HG03521 (cell line): ENCODE data around the gene UBXN11.
A peak's percentile ranks its signal among the peaks of the same experiment; 100 is the strongest.

Experiments used
- ATAC-seq: cut with Tn5 transposase; IDR thresholded peaks from one replicate; pipeline ENCODE4 v1.9.1; 2021; ENCODE audit warnings: mild to moderate bottlenecking, moderate library complexity; ENCODE audit not compliant: unreplicated experiment

UBXN11 gene

GRCh38 chr1:26306290-26307229, at the start of gene UBXN11:
Gene UBXN11 (minus strand): TSS chr1:26306636. CDS start chr1:26302883, 3,753 bp downstream.
- ATAC-seq, result peak; percentile 99

DNA sequence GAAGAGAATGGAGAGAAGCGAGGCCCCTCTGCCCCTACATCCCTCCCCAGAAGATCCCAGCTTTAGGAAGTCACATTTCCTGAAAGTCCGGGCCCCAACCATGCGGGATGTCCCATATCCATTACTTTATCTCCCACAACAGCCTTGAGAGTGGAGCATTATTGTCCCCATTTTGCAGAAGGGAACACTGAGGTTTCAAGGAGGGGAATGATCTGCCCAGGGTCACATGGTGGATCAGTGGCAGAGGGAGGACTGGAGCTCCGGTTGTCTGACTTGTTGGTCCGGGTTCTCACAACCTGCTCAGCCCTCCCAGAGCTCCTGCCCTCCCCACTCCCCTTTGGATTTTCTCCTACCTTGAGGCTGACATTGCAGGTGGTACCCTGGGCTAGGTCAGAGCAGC, 49.7 kb upstream of the UBXN11 start:
- ATAC-seq, result no peak

DNA sequence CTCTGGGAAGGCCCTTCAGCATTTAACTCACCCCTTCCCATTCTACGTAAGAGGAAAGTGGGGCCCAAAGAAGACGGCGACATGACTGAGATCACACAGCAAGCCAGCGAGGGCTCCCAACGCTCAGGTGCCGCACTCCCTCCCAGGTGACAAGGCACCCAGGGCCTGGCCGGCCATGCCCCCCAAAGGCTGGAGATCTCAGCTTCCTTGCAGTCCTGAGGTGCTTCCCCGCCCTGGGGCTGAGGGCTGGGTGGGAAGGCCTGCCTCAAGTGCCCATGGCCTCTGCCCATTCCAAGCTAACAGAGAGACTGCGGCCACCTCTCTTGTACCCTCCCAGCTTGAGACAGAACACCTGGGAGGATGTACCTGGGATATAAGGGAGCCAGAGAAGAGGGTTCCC, 48.5 kb upstream of the UBXN11 start:
- ATAC-seq, result no peak

DNA sequence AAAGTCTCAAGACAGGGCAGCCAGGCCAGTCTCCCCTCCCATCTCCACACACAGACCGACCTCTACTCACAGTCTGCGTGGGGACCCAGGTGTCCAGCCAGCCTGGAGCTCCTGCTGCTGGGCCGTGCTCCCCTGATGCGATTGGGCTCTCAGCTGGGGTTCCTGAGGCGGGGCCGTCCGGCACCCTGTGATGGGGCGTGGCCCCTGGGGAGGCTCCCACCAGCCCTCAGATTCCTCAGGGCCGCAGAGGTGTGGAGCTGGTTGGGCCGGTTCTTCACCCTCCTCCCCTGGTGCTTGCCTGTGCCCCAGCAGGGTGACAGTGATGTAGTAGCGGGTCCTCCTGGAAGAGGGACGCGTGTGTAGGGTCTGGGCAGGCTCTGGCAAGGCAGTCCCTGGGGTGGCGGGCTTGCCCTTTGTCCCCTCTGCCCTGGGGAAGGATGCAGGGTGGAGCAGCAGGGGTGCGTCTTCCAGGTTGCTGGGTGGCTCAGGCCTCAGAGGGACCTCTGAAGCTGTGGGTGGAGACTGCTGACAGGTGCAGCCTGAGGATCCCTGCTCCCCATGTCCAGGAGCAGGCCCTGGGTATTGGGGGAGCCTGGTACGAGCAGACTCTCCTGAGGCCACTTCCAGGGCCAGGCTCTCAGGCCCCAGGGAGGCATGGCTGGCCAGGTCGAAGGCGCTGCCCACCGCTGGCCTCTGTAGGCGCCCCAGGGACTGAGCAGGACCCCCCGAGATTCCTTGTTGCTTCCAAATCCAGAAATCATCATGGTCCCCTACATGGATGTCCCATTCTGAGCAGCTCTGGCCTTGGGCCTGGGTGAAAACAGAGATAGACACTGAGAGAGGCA, 47.8 kb upstream of the UBXN11 start, which contains the start of gene CRYBG2:
TSS of gene CRYBG2 (minus strand) at position 155 of the 845 bp plus-strand sequence. CDS start 7,473 bp downstream, outside the sequence.
- no peak for ATAC-seq

GRCh38 chr1:26353210-26353859, 46.9 kb upstream of the UBXN11 start:
- ATAC-seq, result no peak

GRCh38 chr1:26352338-26352679, 45.9 kb upstream of the UBXN11 start:
- no peak for ATAC-seq

DNA sequence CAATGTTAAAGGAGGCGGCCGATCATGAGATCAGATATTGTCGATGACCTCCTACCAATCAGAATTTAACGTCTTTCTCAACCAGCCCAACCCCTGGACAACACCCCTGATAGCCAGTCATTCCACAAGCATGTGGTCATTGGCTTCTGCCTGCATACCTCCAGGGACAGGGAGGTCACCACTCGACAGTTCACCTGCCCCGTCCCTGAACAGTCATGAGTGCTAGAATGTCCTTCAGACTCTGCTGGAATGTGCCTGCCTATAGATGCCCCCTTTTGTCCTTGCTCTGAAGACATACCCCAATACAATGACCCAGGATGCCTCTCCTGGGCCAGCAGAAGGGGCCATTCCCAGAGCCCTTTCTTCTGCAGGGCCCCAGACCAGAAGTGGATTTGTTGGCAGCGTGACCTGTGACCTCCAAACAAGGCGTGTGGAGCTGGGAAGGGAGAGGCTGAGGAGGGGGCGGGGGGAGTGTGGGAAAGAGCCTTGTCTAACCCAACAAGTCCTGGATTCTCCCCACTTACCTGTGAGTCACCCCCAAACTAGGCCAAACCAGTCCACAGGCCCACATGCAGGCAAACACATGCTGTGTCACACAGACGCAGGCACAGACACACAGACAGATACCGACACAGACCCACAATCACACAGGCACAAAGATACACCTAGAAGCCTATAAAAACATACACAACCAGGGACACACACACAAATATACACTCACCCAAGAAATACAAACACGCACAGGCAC, 45.3 kb upstream of the UBXN11 start:
- no peak for ATAC-seq

- no peak for ATAC-seq
Measured at GRCh38 chr1:26350701-26351589, 44.5 kb upstream of the UBXN11 start.

DNA sequence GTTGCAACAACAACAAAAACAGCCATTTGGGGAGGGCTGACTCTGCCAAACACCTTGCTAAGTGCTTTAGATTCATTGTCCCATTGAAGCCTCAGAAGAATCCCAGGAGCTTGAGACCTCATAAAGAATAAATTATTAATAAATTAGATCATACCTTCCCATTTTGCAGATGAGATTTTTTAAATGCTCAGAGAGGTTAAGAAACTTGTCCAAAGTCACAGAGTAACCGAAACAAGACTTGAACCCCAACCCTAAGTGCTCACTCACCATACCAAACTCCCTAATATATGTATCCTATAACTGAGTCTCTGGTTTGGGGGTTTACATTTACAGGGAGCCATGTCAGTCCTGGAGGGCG, 43.9 kb upstream of the UBXN11 start:
- ATAC-seq, result no peak

GRCh38 chr1:26349877-26350244, 43.4 kb upstream of the UBXN11 start:
- ATAC-seq, result no peak

DNA sequence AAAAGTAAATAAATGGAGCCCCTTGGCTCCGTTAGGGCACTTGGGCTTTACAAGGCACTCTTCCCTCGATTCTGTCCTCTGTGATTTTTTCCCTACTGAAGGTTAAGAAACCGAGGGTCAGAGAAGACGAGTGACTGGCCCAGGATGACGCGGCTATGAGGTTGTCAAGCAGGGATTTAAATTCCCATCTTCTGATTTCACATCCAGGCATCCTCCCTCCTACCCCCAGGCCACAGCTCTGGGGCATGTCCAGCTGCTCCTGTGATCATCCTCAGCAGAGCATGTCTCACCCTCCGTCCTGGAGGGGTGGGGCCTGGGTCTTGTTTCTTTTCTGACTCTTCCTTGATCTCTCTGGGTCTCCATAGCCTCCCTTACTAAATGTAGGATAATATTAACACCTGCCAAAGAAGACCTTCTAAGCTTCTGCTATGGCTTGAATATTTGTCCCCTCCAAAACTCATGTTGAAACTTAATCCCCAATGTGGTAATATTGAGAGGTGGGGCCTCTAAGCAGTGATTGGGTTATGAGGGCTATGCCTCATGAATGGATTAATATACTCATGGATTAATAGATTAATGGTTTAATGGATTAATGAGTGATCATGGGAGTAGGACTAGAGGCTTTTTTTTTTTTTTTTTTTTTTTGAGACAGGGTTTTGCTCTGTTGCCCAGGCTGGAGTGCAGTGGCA, 42.9 kb upstream of the UBXN11 start:
- no peak for ATAC-seq

- ATAC-seq, result no peak
Measured at GRCh38 chr1:26346274-26347033, 40.0 kb upstream of the UBXN11 start.

GRCh38 chr1:26345718-26346117, 39.3 kb upstream of the UBXN11 start:
- ATAC-seq, result no peak

DNA sequence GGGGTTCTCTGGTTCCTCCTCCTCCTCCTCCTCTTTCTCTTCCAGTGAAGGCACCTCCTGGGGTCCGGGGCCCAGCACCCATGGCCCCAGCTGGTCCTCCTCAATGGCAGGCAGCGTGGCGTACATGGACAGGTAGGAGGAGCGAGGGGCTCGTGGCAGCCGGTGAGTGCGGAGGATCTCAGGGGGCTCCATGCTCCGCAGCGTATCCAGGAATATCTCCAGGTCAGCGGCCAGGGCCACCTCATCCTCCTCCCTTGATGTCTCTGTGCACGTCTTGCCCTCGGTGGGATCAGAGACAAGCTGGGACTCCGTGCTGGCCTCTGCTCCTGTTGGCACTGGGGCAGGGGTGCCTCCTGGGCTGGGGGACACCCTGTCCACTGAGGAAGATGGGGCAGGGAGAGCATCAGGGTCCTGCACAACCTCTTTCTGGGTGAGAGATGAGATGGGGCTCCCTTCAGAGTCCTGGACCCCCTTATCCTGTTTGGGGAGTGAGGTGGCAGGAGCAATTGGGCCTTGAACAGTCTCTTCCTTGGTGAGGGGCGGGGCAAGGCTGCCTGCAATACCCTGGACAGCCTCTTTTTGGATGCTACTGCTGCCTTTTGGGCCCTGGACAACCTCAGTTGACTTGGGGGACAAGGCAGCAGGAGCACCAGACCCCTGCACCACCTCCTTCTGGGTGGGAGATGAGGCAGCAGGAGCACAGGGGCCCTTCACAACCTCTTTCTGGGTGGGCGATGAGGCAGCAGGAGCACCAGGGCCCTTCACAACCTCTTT, 37.9 kb upstream of the UBXN11 start:
- ATAC-seq, result no peak

DNA sequence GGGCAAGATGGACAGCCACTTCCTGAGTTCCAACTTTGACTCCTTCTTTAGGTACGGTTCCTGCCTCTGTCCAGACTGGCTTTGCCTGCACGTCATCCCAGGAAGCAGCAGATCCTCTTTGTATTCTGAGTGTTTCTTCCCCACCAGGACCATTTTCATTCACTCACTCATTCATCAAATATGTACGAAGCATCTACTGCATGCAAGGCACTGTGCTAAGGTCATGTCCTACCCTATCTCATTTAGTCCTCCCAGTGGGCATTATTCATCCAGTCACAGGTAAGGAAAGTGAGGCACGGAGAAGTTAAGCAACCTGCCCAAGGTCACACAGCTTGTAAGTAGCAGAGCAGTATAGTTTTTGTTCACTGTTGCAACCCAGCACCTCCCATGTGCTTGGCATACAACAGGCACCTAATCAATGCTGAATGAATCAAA, 33.6 kb upstream of the UBXN11 start:
- ATAC-seq, result no peak

DNA sequence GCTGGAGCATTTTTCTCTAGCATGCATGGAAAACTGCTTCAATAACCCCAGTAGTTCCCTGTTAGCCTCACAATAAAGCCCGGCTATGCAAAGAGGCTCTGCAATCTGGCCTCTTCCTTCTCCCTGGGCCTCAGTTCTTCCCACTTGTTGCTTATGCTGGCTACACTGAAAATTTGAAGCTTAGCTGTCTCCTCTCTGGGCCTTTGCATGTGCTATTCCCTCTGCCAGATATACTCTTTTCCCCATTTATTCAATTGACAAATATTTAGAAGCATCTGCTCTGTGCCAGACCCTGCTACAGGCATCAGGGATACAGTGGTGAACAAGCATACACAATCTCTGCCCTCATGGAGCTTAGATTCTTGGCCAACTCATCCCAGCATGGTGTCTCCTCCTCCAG, 32.2 kb upstream of the UBXN11 start:
- ATAC-seq, result no peak

- no peak for ATAC-seq
Measured at GRCh38 chr1:26337625-26338024, 31.2 kb upstream of the UBXN11 start.

DNA sequence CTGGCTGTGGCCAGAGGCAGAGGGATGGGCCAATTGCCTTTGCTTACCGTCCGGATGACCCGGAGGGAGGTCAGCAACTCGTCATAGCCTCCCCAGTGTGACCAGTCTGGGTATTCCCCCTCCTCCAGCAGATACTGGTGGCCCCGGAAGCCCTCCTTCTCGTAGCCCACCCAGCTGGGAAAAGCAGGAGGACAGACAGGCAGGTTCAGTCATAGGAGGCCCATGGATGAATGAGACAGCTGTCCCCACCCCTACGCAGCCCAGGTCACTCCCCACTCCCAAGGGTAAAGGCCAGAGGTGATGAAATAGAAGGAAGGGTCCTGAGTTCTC, 30.7 kb upstream of the UBXN11 start:
- ATAC-seq, result no peak
